ENCODE data around the gene DHX36.

- TF ChIP-seq POLR2AphosphoS5 (IDR thresholded peaks at IDR 0.05) (no peak), CTCF (IDR thresholded peaks at IDR 0.05) (no peak), EP300 (IDR thresholded peaks at IDR 0.05) (no peak), POLR2A (IDR thresholded peaks at IDR 0.05) (no peak)
Measured at GRCh38 chr3:154240235-154240634, 84.1 kb downstream of the DHX36 start.
